Lower lobe of right lung (tissue), 2 donors: ENCODE measurements around the gene CAPN10. TPM values are rescaled to one million over a fixed set of nuclear protein-coding genes. Genes with fewer than 3 reads are reported as not detected.
"Not testable (repeated sequence)": the region's sequence is repeated elsewhere in the genome, so short reads cannot be mapped to it uniquely, and the experiment has no call there.

ENCODE experiments used
- ATAC-seq, 2 donors: fragments of 200-7000 bp; cut with Tn5 transposase; one replicate each; pipeline ENCODE4 v1.9.1; 2020 to 2022; ENCODE audit warnings: mild to moderate bottlenecking in 2 of 2, moderate library complexity in 2 of 2
- DNase-seq: peaks from one replicate; pipeline ENCODE4 v3.0.0-alpha.2; 2020
- H3K27ac ChIP-seq: fragments of 200-600 bp; one replicate; pipeline ENCODE4 v1.8.0; 2022
- H3K27me3 ChIP-seq: fragments of 200-600 bp; one replicate; pipeline ENCODE4 v1.8.0; 2022; ENCODE audit warnings: low read depth
- H3K36me3 ChIP-seq: fragments of 200-600 bp; one replicate; pipeline ENCODE4 v1.8.0; 2022; ENCODE audit warnings: mild to moderate bottlenecking
- H3K4me1 ChIP-seq: fragments of 200-600 bp; one replicate; pipeline ENCODE4 v1.8.0; 2022
- H3K4me3 ChIP-seq: fragments of 200-600 bp; one replicate; pipeline ENCODE4 v1.8.0; 2022; ENCODE audit warnings: mild to moderate bottlenecking
- H3K9me3 ChIP-seq: fragments of 200-600 bp; one replicate; pipeline ENCODE4 v1.8.0; 2022
- CTCF ChIP-seq: fragments of 200-600 bp; IDR thresholded peaks from one replicate; pipeline ENCODE4 v1.8.0; 2022; ENCODE audit warnings: antibody characterized with exemption, mild to moderate bottlenecking
- intact Hi-C: fragments of 100-400 bp; cut with DNase I; formaldehyde crosslinking; loops from one replicate; pipeline ENCODE4 v1.11.0; 2022
- total RNA-seq: library from RNA; stranded (reverse); fragmentation: NEBNext Ultra II Directional; extraction: Animal tissue kit (Norgen Biotek cat#: 25700); gene quantifications from one replicate; pipeline ENCODE4 v1.2.1, GENCODE V29; 2021
- donor health status: DM: no; HTN: yes; CAD: no; lungs with severe emphysema.

The CAPN10 gene
- total RNA-seq, 1 donor from 2014 or later: 37.2 TPM

- H3K4me3 ChIP-seq: peak overlapping the region; percentile 93
- DNase-seq (peak; percentile 100), ATAC-seq (peak; percentile 87 to 91)
- no peaks in the 10 kb centered on the region for H3K27me3 ChIP-seq
- H3K4me1 ChIP-seq: peaks cover 78% of the 10 kb centered on the region
- intact Hi-C loops: no loop called here
- no peaks in the 10 kb centered on the region for H3K9me3 ChIP-seq
- peaks cover 9% of the 10 kb centered on the region for H3K36me3 ChIP-seq
- H3K27ac ChIP-seq: peak overlapping the region; percentile 100
- TF ChIP-seq CTCF: peak; percentile 35
Observed at GRCh38 chr2:240560480-240561324, 25.8 kb upstream of the CAPN10 start.

- H3K27ac ChIP-seq: peak overlapping the region; percentile 100
- no peaks in the 10 kb centered on the region for H3K9me3 ChIP-seq
- peak overlapping the region; percentile 93 for H3K4me3 ChIP-seq
- no peak for TF ChIP-seq CTCF
- no peaks in the 10 kb centered on the region for H3K27me3 ChIP-seq
- intact Hi-C loops: no loop called here
- no peak for DNase-seq
- H3K36me3 ChIP-seq: peaks cover 9% of the 10 kb centered on the region
- no peak for ATAC-seq
- peaks cover 84% of the 10 kb centered on the region for H3K4me1 ChIP-seq
Observed at GRCh38 chr2:240561325-240561971, 25.1 kb upstream of the CAPN10 start.

GRCh38 chr2:240563231-240563630 lies 23.3 kb upstream of the CAPN10 start:
- H3K4me1 ChIP-seq: peaks cover 81% of the 10 kb centered on the region
- H3K36me3 ChIP-seq, H3K27me3 ChIP-seq, intact Hi-C loops, H3K4me3 ChIP-seq, H3K27ac ChIP-seq, ATAC-seq, H3K9me3 ChIP-seq, DNase-seq: not testable (repeated sequence)

- DNase-seq (no peak), ATAC-seq (no peak)
- H3K4me1 ChIP-seq: peaks cover 73% of the 10 kb centered on the region
- intact Hi-C loops: no loop called here
- TF ChIP-seq CTCF: no peak
- H3K27ac ChIP-seq: peak overlapping the region; percentile 91
- no peaks in the 10 kb centered on the region for H3K27me3 ChIP-seq
- no peaks in the 10 kb centered on the region for H3K9me3 ChIP-seq
- peaks cover 9% of the 10 kb centered on the region for H3K36me3 ChIP-seq
- no peak overlapping the region for H3K4me3 ChIP-seq
Observed at GRCh38 chr2:240563951-240564560, 22.5 kb upstream of the CAPN10 start.

GRCh38 chr2:240564561-240565332 lies 21.8 kb upstream of the CAPN10 start:
- peaks cover 9% of the 10 kb centered on the region for H3K36me3 ChIP-seq
- no peaks in the 10 kb centered on the region for H3K27me3 ChIP-seq
- H3K27ac ChIP-seq: peak overlapping the region; percentile 91
- no peak for ATAC-seq
- intact Hi-C loops: no loop called here
- no peaks in the 10 kb centered on the region for H3K9me3 ChIP-seq
- H3K4me3 ChIP-seq: peak overlapping the region; percentile 85
- no peak for TF ChIP-seq CTCF
- H3K4me1 ChIP-seq: peaks cover 71% of the 10 kb centered on the region
- DNase-seq: no peak
